Liver (tissue), 3 donors: Measurements from ENCODE around the gene NUP153.

Experiments
- FOXA2 ChIP-seq: IDR thresholded peaks from 2 replicates; pipeline ENCODE4 v1.6.1; 2016; ENCODE audit warnings: antibody characterized with exemption
- GABPA ChIP-seq, 2 donors: IDR thresholded peaks in 1 of 2; conservative IDR thresholded peaks in 1 of 2; 2 replicates each; pipeline ENCODE4 v1.6.1; 2016; ENCODE audit warnings: antibody characterized with exemption in 2 of 2, mild to moderate bottlenecking in 1 of 2, moderate library complexity in 1 of 2
- HNF4G ChIP-seq: IDR thresholded peaks from 2 replicates; pipeline ENCODE4 v1.6.1; 2016; ENCODE audit warnings: antibody characterized with exemption
- JUND ChIP-seq, 2 donors: IDR thresholded peaks; 2 replicates each; pipeline ENCODE4 v1.6.1; 2016; ENCODE audit warnings: antibody characterized with exemption in 2 of 2
- RAD21 ChIP-seq, 2 donors: IDR thresholded peaks; 2 replicates each; pipeline ENCODE4 v1.6.1; 2016; ENCODE audit warnings: antibody characterized with exemption in 2 of 2, mild to moderate bottlenecking in 2 of 2
- SP1 ChIP-seq: IDR thresholded peaks from 2 replicates; pipeline ENCODE4 v1.6.1; 2018; ENCODE audit warnings: antibody characterized with exemption, mild to moderate bottlenecking
- TAF1 ChIP-seq: conservative IDR thresholded peaks from 2 replicates; pipeline ENCODE4 v1.6.1; 2016; ENCODE audit warnings: antibody characterized with exemption, mild to moderate bottlenecking
- YY1 ChIP-seq: IDR thresholded peaks from 2 replicates; pipeline ENCODE4 v1.6.1; 2016; ENCODE audit warnings: antibody characterized with exemption, mild to moderate bottlenecking
- TF ChIP-seq, protein P1 (sequence below): fragments of 150-350 bp; IDR thresholded peaks from 2 replicates; pipeline ENCODE4 v1.5.1; 2017; ENCODE audit warnings: improper control_type of control experiment, low read depth, low read length; ENCODE audit not compliant: missing input control
- TF ChIP-seq, protein P2 (sequence below): IDR thresholded peaks from 2 replicates; pipeline ENCODE4 v1.6.1; 2016; ENCODE audit warnings: antibody characterized with exemption
- TF ChIP-seq, protein P3 (sequence below): IDR thresholded peaks from 2 replicates; pipeline ENCODE4 v1.6.1; 2016; ENCODE audit warnings: antibody characterized with exemption
- TF ChIP-seq, protein P4 (sequence below): IDR thresholded peaks from 2 replicates; pipeline ENCODE4 v1.6.1; 2016; ENCODE audit warnings: antibody characterized with exemption, mild to moderate bottlenecking
- TF ChIP-seq, protein P5 (sequence below): IDR thresholded peaks from 2 replicates; pipeline ENCODE4 v1.6.1; 2016; ENCODE audit warnings: antibody characterized with exemption
- donor health status: healthy.
- donor health status: healthy.

DNA sequence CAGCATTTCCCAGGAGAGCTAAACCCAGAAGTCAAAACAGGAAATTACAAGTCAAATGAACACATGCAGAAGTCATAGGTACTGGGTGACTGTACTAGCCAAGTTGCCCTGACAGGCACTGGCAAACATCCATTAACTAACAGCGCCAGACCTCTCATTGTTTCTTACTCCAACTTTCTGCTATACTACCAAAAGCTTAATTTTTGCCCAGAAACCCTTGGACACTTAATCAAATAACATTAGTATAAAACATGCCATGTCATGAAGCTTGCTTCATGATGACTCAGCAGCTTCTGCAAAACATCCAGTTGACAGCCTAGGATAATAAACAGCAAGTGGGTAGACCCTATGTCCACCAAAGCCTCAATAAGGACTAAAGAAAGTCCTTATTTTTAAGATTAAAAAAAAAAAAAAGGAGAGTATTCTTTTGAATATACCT lies 3.5 kb downstream of the NUP153 start:
- TF ChIP-seq, protein P1, sequence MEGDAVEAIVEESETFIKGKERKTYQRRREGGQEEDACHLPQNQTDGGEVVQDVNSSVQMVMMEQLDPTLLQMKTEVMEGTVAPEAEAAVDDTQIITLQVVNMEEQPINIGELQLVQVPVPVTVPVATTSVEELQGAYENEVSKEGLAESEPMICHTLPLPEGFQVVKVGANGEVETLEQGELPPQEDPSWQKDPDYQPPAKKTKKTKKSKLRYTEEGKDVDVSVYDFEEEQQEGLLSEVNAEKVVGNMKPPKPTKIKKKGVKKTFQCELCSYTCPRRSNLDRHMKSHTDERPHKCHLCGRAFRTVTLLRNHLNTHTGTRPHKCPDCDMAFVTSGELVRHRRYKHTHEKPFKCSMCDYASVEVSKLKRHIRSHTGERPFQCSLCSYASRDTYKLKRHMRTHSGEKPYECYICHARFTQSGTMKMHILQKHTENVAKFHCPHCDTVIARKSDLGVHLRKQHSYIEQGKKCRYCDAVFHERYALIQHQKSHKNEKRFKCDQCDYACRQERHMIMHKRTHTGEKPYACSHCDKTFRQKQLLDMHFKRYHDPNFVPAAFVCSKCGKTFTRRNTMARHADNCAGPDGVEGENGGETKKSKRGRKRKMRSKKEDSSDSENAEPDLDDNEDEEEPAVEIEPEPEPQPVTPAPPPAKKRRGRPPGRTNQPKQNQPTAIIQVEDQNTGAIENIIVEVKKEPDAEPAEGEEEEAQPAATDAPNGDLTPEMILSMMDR, result no peak
- TF ChIP-seq, protein P2, sequence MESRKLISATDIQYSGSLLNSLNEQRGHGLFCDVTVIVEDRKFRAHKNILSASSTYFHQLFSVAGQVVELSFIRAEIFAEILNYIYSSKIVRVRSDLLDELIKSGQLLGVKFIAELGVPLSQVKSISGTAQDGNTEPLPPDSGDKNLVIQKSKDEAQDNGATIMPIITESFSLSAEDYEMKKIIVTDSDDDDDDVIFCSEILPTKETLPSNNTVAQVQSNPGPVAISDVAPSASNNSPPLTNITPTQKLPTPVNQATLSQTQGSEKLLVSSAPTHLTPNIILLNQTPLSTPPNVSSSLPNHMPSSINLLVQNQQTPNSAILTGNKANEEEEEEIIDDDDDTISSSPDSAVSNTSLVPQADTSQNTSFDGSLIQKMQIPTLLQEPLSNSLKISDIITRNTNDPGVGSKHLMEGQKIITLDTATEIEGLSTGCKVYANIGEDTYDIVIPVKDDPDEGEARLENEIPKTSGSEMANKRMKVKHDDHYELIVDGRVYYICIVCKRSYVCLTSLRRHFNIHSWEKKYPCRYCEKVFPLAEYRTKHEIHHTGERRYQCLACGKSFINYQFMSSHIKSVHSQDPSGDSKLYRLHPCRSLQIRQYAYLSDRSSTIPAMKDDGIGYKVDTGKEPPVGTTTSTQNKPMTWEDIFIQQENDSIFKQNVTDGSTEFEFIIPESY, result peak; percentile 26
- TF ChIP-seq, protein P3, sequence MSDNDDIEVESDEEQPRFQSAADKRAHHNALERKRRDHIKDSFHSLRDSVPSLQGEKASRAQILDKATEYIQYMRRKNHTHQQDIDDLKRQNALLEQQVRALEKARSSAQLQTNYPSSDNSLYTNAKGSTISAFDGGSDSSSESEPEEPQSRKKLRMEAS, result peak; percentile 26
- TF ChIP-seq GABPA (IDR thresholded peaks at IDR 0.05 in 1 of 2, conservative IDR thresholded peaks at IDR 0.05 in 1 of 2) (peak in 1 of 2 donors; percentile 24), TAF1 (no peak), FOXA2 (no peak), SP1 (no peak), HNF4G (no peak), YY1 (peak; percentile 40), JUND (IDR thresholded peaks at IDR 0.05) (peak; percentile 22 to 30), RAD21 (IDR thresholded peaks at IDR 0.05) (peak in 1 of 2 donors; percentile 11)
- TF ChIP-seq, protein P4, sequence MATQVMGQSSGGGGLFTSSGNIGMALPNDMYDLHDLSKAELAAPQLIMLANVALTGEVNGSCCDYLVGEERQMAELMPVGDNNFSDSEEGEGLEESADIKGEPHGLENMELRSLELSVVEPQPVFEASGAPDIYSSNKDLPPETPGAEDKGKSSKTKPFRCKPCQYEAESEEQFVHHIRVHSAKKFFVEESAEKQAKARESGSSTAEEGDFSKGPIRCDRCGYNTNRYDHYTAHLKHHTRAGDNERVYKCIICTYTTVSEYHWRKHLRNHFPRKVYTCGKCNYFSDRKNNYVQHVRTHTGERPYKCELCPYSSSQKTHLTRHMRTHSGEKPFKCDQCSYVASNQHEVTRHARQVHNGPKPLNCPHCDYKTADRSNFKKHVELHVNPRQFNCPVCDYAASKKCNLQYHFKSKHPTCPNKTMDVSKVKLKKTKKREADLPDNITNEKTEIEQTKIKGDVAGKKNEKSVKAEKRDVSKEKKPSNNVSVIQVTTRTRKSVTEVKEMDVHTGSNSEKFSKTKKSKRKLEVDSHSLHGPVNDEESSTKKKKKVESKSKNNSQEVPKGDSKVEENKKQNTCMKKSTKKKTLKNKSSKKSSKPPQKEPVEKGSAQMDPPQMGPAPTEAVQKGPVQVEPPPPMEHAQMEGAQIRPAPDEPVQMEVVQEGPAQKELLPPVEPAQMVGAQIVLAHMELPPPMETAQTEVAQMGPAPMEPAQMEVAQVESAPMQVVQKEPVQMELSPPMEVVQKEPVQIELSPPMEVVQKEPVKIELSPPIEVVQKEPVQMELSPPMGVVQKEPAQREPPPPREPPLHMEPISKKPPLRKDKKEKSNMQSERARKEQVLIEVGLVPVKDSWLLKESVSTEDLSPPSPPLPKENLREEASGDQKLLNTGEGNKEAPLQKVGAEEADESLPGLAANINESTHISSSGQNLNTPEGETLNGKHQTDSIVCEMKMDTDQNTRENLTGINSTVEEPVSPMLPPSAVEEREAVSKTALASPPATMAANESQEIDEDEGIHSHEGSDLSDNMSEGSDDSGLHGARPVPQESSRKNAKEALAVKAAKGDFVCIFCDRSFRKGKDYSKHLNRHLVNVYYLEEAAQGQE, result no peak
- TF ChIP-seq, protein P5, sequence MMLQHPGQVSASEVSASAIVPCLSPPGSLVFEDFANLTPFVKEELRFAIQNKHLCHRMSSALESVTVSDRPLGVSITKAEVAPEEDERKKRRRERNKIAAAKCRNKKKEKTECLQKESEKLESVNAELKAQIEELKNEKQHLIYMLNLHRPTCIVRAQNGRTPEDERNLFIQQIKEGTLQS, result no peak
